DND-41 (cell line): ENCODE results near the gene HDGF.

Experiments used
- EZH2 ChIP-seq: IDR thresholded peaks from 3 replicates; pipeline ENCODE4 v1.6.1; 2012; ENCODE audit warnings: borderline replicate concordance, low read depth, mild to moderate bottlenecking, moderate library complexity, low read length, inconsistent platforms; ENCODE audit not compliant: severe bottlenecking
- TF ChIP-seq, protein P1 (sequence below): IDR thresholded peaks from 2 replicates; pipeline ENCODE4 v1.5.1; 2012; ENCODE audit warnings: borderline replicate concordance, low read length, moderate library complexity, mild to moderate bottlenecking; ENCODE audit not compliant: poor library complexity, severe bottlenecking; ENCODE audit errors: extremely low read depth

GRCh38 chr1:156738407-156738806, 13.1 kb downstream of the HDGF start:
- TF ChIP-seq, protein P1, sequence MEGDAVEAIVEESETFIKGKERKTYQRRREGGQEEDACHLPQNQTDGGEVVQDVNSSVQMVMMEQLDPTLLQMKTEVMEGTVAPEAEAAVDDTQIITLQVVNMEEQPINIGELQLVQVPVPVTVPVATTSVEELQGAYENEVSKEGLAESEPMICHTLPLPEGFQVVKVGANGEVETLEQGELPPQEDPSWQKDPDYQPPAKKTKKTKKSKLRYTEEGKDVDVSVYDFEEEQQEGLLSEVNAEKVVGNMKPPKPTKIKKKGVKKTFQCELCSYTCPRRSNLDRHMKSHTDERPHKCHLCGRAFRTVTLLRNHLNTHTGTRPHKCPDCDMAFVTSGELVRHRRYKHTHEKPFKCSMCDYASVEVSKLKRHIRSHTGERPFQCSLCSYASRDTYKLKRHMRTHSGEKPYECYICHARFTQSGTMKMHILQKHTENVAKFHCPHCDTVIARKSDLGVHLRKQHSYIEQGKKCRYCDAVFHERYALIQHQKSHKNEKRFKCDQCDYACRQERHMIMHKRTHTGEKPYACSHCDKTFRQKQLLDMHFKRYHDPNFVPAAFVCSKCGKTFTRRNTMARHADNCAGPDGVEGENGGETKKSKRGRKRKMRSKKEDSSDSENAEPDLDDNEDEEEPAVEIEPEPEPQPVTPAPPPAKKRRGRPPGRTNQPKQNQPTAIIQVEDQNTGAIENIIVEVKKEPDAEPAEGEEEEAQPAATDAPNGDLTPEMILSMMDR, result no peak
- no peak for TF ChIP-seq EZH2
